Activated CD4-positive, alpha-beta T cell treated with anti-CD3 and anti-CD28 coated beads, Interleukin-2, amount 10 ng/mL, durations not matched to agents 24 days and 14 days (primary cell): ENCODE measurements around the gene UNC13C. TPM values are rescaled to one million over a fixed set of nuclear protein-coding genes. Genes with fewer than 3 reads are reported as not detected.

Experiments used
- DNase-seq: peaks from one replicate; pipeline ENCODE4 v3.0.0; 2022
- H3K27ac Mint-ChIP-seq: one replicate; pipeline ENCODE4 v1.8.0; 2022; ENCODE audit warnings: mild to moderate bottlenecking, mixed read lengths
- H3K27me3 Mint-ChIP-seq: one replicate; pipeline ENCODE4 v1.8.0; 2022; ENCODE audit warnings: mixed read lengths
- H3K36me3 Mint-ChIP-seq: one replicate; pipeline ENCODE4 v1.8.0; 2022; ENCODE audit warnings: low read depth, mild to moderate bottlenecking, mixed read lengths
- H3K4me1 Mint-ChIP-seq: one replicate; pipeline ENCODE4 v1.8.0; 2021; ENCODE audit warnings: mixed read lengths
- H3K4me3 Mint-ChIP-seq: one replicate; pipeline ENCODE4 v1.8.0; 2022; ENCODE audit warnings: mild to moderate bottlenecking, moderate library complexity, mixed read lengths
- H3K9me3 Mint-ChIP-seq: one replicate; pipeline ENCODE4 v1.8.0; 2021; ENCODE audit warnings: mixed read lengths
- intact Hi-C: fragments of 100-400 bp; cut with micrococcal nuclease; formaldehyde crosslinking; loops from one replicate; pipeline ENCODE4 v1.15.1; 2023
- total RNA-seq: library from RNA; stranded (reverse); gene quantifications from 2 replicates; pipeline ENCODE4 v1.2.3, GENCODE V29; 2022

Gene UNC13C
- total RNA-seq, 1 donor from 2014 or later: not detected

GRCh38 chr15:53982876-53983275 lies 4.6 kb downstream of the UNC13C start:
- H3K27me3 Mint-ChIP-seq: peaks cover 16% of the 10 kb centered on the region
- no peak for DNase-seq
- no peak overlapping the region for H3K27ac Mint-ChIP-seq
- H3K36me3 Mint-ChIP-seq: no peaks in the 10 kb centered on the region
- H3K4me1 Mint-ChIP-seq: no peaks in the 10 kb centered on the region
- intact Hi-C loops: no loop called here
- no peak overlapping the region for H3K4me3 Mint-ChIP-seq
- H3K9me3 Mint-ChIP-seq: no peaks in the 10 kb centered on the region

GRCh38 chr15:53984221-53984620 lies 6.0 kb downstream of the UNC13C start:
- no peak overlapping the region for H3K27ac Mint-ChIP-seq
- no peaks in the 10 kb centered on the region for H3K36me3 Mint-ChIP-seq
- H3K9me3 Mint-ChIP-seq: no peaks in the 10 kb centered on the region
- intact Hi-C loops: no loop called here
- no peaks in the 10 kb centered on the region for H3K4me1 Mint-ChIP-seq
- H3K4me3 Mint-ChIP-seq: no peak overlapping the region
- DNase-seq: no peak
- peaks cover 2% of the 10 kb centered on the region for H3K27me3 Mint-ChIP-seq

DNA sequence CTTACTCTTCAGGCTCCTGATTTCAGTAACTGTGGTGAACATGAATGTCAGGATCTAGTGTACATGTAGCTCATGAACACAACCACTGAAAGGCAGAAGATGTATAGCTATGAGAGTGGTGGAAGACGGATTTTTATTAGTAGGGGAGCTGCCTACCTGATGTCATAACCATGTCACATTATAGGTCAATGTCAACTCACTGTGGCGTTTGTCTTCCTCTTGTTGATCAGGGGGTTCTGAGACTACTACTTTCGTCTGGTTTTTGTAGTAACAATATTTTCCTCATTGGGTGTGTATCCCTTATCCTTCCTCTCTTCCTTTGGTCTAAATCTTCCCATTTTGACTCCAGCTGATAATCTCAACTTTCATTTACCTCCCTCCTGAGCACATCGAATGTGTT lies 7.3 kb downstream of the UNC13C start:
- no peaks in the 10 kb centered on the region for H3K4me1 Mint-ChIP-seq
- no peaks in the 10 kb centered on the region for H3K36me3 Mint-ChIP-seq
- H3K4me3 Mint-ChIP-seq: no peak overlapping the region
- no peaks in the 10 kb centered on the region for H3K9me3 Mint-ChIP-seq
- DNase-seq: no peak
- intact Hi-C loops: no loop called here
- no peaks in the 10 kb centered on the region for H3K27me3 Mint-ChIP-seq
- no peak overlapping the region for H3K27ac Mint-ChIP-seq

DNA sequence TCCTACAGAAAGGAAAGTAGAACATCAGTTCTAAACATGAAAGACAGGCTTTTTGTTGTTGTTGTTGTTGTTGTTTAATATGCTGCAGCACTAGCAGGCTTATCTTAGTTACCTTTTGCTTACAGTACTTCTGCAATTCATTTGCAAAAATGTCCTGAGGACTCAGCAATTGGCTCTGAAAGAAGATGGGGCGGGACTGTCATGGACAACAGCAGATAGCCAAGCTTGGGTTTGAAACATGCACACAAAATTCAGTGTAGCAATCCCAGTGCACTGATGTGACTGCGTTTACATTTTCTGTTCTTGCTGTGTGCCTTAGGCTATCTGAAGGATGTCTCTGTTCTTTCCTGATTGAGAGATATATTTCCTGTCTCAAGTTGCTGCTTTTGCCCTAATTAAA lies 9.2 kb downstream of the UNC13C start:
- H3K9me3 Mint-ChIP-seq: no peaks in the 10 kb centered on the region
- no peaks in the 10 kb centered on the region for H3K27me3 Mint-ChIP-seq
- no peaks in the 10 kb centered on the region for H3K4me1 Mint-ChIP-seq
- H3K27ac Mint-ChIP-seq: no peak overlapping the region
- H3K4me3 Mint-ChIP-seq: no peak overlapping the region
- H3K36me3 Mint-ChIP-seq: no peaks in the 10 kb centered on the region
- DNase-seq: no peak
- intact Hi-C loops: no loop called here

DNA sequence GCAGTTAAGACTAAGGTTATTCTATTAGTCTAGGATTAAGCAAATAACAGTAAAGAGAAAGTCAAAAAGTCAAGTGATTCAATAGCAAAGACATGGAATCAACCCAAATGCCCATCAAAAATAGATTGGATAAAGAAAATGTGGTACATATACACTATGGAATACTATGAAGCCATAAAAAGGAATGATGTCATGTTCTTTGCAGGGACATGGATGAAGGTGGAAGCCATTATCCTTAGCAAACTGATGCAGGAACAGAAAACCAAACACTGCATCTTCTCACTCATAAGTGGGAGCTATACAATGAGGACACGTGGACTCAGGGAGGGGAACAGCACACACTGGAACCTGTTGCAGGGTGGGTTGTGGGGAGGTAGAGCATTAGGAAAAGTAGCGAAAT lies 29.0 kb downstream of the UNC13C start:
- Mint-ChIP-seq H3K9me3 (no peaks in the 10 kb centered on the region), H3K27me3 (no peaks in the 10 kb centered on the region), H3K27ac (no peak overlapping the region), H3K4me1 (no peaks in the 10 kb centered on the region), H3K36me3 (no peaks in the 10 kb centered on the region), H3K4me3 (no peak overlapping the region)
- intact Hi-C loops: no loop called here
- no peak for DNase-seq

- no peaks in the 10 kb centered on the region for H3K36me3 Mint-ChIP-seq
- H3K9me3 Mint-ChIP-seq: no peaks in the 10 kb centered on the region
- no peak for DNase-seq
- no peaks in the 10 kb centered on the region for H3K4me1 Mint-ChIP-seq
- H3K27ac Mint-ChIP-seq: no peak overlapping the region
- H3K4me3 Mint-ChIP-seq: no peak overlapping the region
- H3K27me3 Mint-ChIP-seq: no peaks in the 10 kb centered on the region
- intact Hi-C loops: no loop called here
These were observed 33.4 kb downstream of the UNC13C start for GRCh38 chr15:54011656-54012055.

DNA sequence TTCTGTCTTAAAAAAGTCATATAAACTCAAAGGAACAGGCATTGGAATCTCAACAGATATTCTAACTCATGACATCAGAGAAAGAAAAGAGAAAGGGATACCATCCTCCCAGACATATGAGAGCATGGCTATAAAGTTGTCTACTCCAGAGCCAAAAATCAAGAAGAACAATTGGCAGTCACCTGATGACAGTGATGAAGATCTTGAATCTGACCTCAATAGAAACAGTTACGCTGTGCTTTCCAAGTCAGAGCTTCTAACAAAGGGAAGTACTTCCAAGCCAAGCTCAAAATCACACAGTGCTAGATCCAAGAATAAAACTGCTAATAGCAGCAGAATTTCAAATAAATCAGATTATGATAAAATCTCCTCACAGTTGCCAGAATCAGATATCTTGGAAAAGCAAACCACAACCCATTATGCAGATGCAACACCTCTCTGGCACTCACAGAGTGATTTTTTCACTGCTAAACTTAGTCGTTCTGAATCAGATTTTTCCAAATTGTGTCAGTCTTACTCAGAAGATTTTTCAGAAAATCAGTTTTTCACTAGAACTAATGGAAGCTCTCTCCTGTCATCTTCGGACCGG lies 35.9 kb downstream of the UNC13C start:
- no peaks in the 10 kb centered on the region for H3K9me3 Mint-ChIP-seq
- H3K36me3 Mint-ChIP-seq: no peaks in the 10 kb centered on the region
- no peak overlapping the region for H3K4me3 Mint-ChIP-seq
- no peak for DNase-seq
- no peak overlapping the region for H3K27ac Mint-ChIP-seq
- no peaks in the 10 kb centered on the region for H3K4me1 Mint-ChIP-seq
- intact Hi-C loops: no loop called here
- no peaks in the 10 kb centered on the region for H3K27me3 Mint-ChIP-seq

GRCh38 chr15:54017251-54017650 lies 39.0 kb downstream of the UNC13C start:
- intact Hi-C loops: no loop called here
- Mint-ChIP-seq H3K4me3 (no peak overlapping the region), H3K9me3 (peaks cover 2% of the 10 kb centered on the region), H3K27me3 (no peaks in the 10 kb centered on the region), H3K27ac (no peak overlapping the region), H3K36me3 (no peaks in the 10 kb centered on the region), H3K4me1 (no peaks in the 10 kb centered on the region)
- no peak for DNase-seq

GRCh38 chr15:54017959-54018358 lies 39.7 kb downstream of the UNC13C start:
- intact Hi-C loops: no loop called here
- no peak overlapping the region for H3K4me3 Mint-ChIP-seq
- no peak for DNase-seq
- H3K27me3 Mint-ChIP-seq: no peaks in the 10 kb centered on the region
- no peaks in the 10 kb centered on the region for H3K4me1 Mint-ChIP-seq
- H3K9me3 Mint-ChIP-seq: peaks cover 2% of the 10 kb centered on the region
- no peaks in the 10 kb centered on the region for H3K36me3 Mint-ChIP-seq
- H3K27ac Mint-ChIP-seq: no peak overlapping the region

DNA sequence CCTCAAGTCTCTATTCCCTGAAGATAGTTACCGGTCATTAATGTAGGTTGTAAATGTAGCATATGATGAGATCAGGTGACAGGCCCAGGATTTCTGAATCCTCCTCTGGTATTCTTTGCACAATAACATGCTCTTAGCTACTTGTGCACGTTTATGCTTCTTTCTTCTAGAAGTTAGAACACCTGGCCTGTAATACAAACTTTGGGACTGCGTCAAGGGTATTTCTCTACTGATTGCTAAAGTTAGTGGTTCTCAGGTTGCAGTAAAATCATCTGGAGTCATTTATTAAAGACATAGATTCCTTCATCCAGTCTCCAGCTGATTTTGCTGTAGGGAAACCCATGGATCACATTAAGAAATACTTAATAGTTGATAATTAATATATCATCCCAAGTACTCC lies 48.0 kb downstream of the UNC13C start:
- no peaks in the 10 kb centered on the region for H3K4me1 Mint-ChIP-seq
- no peaks in the 10 kb centered on the region for H3K36me3 Mint-ChIP-seq
- intact Hi-C loops: no loop called here
- no peak overlapping the region for H3K4me3 Mint-ChIP-seq
- no peak overlapping the region for H3K27ac Mint-ChIP-seq
- DNase-seq: no peak
- H3K27me3 Mint-ChIP-seq: no peaks in the 10 kb centered on the region
- H3K9me3 Mint-ChIP-seq: peaks cover 2% of the 10 kb centered on the region

DNA sequence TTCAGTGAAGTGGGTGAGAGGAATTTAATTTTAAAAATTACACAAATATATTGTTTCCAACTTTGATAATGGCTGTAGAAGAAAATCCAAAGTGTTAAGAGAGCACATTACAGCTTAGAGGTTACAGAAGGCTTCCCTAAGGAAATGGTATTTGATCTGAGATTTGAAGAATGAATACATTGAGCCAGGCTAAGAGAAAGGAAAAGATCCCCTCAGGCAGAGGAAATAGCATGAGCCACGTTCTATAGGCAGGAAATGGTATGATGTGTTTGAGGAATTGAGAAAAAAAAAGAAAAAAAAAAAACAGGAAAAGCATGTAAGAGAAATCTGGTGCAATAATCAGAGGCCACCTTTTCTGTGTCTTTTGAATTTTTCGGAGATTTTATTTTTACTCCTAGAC lies 48.6 kb downstream of the UNC13C start:
- H3K36me3 Mint-ChIP-seq: no peaks in the 10 kb centered on the region
- no peaks in the 10 kb centered on the region for H3K4me1 Mint-ChIP-seq

GRCh38 chr15:54029081-54029480 lies 50.8 kb downstream of the UNC13C start:
- intact Hi-C loops: no loop called here
- no peak overlapping the region for H3K4me3 Mint-ChIP-seq
- no peaks in the 10 kb centered on the region for H3K4me1 Mint-ChIP-seq
- H3K9me3 Mint-ChIP-seq: no peaks in the 10 kb centered on the region
- no peak overlapping the region for H3K27ac Mint-ChIP-seq
- no peaks in the 10 kb centered on the region for H3K27me3 Mint-ChIP-seq
- H3K36me3 Mint-ChIP-seq: no peaks in the 10 kb centered on the region
- no peak for DNase-seq

More for the DNA sequence above, 48.6 kb downstream of the UNC13C start:
- Mint-ChIP-seq H3K27ac (no peak overlapping the region), H3K4me3 (no peak overlapping the region), H3K9me3 (peaks cover under 1% of the 10 kb centered on the region), H3K27me3 (no peaks in the 10 kb centered on the region)
- DNase-seq: no peak
- intact Hi-C loops: no loop called here

DNA sequence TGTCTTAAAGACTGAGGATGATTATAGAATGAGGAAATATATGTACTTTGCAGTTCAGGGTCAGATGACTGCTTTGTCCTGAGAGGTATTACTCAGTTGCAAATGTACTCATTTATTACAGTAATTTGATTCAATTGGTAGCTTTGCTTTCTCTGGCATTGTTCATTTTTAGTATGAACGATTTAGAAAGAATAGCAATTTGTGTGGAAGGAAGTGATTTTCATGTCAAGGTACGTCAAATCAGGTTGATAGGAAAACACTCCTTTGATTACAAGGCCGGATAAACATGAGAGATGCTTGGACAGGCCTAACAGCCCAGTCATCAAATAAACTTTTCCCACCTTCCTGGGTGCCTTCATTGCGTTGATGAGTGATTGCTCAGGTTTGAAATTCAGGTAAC lies 53.8 kb downstream of the UNC13C start:
- intact Hi-C loops: no loop called here
- H3K9me3 Mint-ChIP-seq: no peaks in the 10 kb centered on the region

DNA sequence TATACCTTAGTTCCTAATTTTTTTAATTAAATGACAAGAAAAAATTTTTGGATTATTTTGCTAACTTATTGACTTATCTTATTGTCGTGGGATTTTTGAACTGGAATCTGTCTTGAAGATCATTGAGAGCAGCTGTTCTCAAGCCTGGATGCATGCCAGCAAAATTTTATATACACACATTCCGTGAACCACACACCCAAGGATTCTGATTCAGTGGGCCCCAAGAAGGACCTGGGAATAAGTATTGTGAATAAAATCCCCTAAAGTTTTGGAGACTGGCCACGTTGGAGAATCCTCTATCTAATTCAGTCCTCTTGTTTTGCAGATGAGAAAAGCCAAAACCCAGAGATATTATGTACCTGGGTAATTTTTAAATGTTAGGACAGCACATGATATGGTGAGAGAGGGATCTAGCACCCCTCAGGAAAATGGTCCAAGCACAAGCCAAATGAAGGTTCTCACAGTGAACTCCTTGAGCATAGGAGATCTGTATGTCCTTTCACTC lies 55.2 kb downstream of the UNC13C start:
- H3K9me3 Mint-ChIP-seq: no peaks in the 10 kb centered on the region
- no peak overlapping the region for H3K27ac Mint-ChIP-seq
- intact Hi-C loops: no loop called here
- no peaks in the 10 kb centered on the region for H3K27me3 Mint-ChIP-seq
- DNase-seq: no peak
- H3K4me3 Mint-ChIP-seq: no peak overlapping the region
- no peaks in the 10 kb centered on the region for H3K4me1 Mint-ChIP-seq
- no peaks in the 10 kb centered on the region for H3K36me3 Mint-ChIP-seq

More for the DNA sequence above, 53.8 kb downstream of the UNC13C start:
- no peak overlapping the region for H3K4me3 Mint-ChIP-seq
- no peaks in the 10 kb centered on the region for H3K27me3 Mint-ChIP-seq
- no peak for DNase-seq
- no peak overlapping the region for H3K27ac Mint-ChIP-seq
- no peaks in the 10 kb centered on the region for H3K4me1 Mint-ChIP-seq
- no peaks in the 10 kb centered on the region for H3K36me3 Mint-ChIP-seq

DNA sequence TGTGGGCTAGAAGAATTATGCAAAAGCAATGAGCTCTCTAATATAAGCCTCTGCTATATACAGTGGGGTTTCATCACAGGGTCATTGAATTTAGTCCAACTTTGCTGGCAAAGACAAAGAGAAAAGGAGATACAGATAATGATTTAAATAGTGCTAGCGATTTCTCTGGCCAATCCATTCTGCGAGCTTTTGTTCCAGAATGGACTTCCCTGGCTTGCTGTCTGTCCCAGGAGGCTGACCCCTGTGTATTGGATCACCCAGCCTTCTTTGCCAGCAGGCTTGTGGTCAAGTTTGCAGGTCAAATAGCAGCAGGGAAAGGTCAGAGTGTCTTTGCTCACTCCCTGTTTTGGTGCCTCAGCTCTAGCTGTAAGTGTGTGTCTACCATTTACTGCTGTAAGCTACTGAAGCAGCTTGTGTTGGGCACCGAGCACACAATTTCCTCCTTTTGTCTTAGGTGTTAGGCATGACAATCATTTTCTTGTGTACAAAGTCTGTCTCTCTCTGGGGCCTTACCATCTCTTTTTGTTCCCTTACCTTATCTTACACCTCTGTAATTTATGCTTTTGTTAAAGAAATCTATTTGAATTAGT lies 55.7 kb downstream of the UNC13C start:
- intact Hi-C loops: no loop called here
- Mint-ChIP-seq H3K27me3 (no peaks in the 10 kb centered on the region), H3K36me3 (no peaks in the 10 kb centered on the region), H3K27ac (no peak overlapping the region), H3K9me3 (no peaks in the 10 kb centered on the region), H3K4me1 (no peaks in the 10 kb centered on the region), H3K4me3 (no peak overlapping the region)
- no peak for DNase-seq
